Vagina (tissue), 2 donors: ENCODE measurements around the gene DEPP1. TPM values are rescaled to one million over a fixed set of nuclear protein-coding genes. Genes with fewer than 3 reads are reported as not detected.

Experiments used
- DNase-seq, 2 donors: peaks; one replicate each; pipeline ENCODE4 v3.0.0-alpha.2; 2017; ENCODE audit errors: extremely low spot score in 2 of 2
- H3K27ac ChIP-seq: fragments of 200-600 bp; sonication (generic); one replicate; pipeline ENCODE4 v1.5.1; 2019
- H3K27me3 ChIP-seq: fragments of 200-600 bp; sonication (generic); one replicate; pipeline ENCODE4 v1.5.1; 2019
- H3K36me3 ChIP-seq, 2 donors: fragments of 200-600 bp; sonication (generic); one replicate each; pipeline ENCODE4 v1.5.1; 2017 to 2019
- H3K4me1 ChIP-seq: fragments of 200-600 bp; sonication (generic); one replicate; pipeline ENCODE4 v1.5.1; 2019
- H3K4me3 ChIP-seq, 2 donors: fragments of 200-600 bp; sonication (generic); 1 replicate in 1 of 2; 2 replicates in 1 of 2; pipeline ENCODE4 v1.5.1; 2016 to 2019
- H3K9me3 ChIP-seq: fragments of 200-600 bp; sonication (generic); one replicate; pipeline ENCODE4 v1.5.1; 2019
- POLR2A ChIP-seq, 2 donors: fragments of 450-650 bp; IDR thresholded peaks; one replicate each; pipeline ENCODE4 v1.6.1; 2017; ENCODE audit warnings: antibody characterized with exemption in 2 of 2, mild to moderate bottlenecking in 2 of 2, moderate library complexity in 2 of 2
- POLR2AphosphoS5 ChIP-seq, 2 donors: sonication (generic); formaldehyde crosslinking; IDR thresholded peaks; one replicate each; pipeline ENCODE4 v1.9.0; 2017; ENCODE audit warnings: antibody characterized with exemption in 2 of 2, mild to moderate bottlenecking in 2 of 2, low read depth in 1 of 2; ENCODE audit not compliant: insufficient read depth in 1 of 2
- intact Hi-C: fragments of 100-400 bp; cut with DNase I; formaldehyde crosslinking; loops from one replicate; pipeline ENCODE4 v1.15.1; 2023
- total RNA-seq: library from RNA; depleted of rRNA; stranded (reverse); fragments of >200 nt; gene quantifications from one replicate; pipeline ENCODE4 v1.2.3, GENCODE V29; 2016
- TF ChIP-seq, protein P1 (sequence below), 3 experiments: fragments of 450-650 bp in 2 of 3; fragments of 200-600 bp in 1 of 3; sonication (generic) in 1 of 3; IDR thresholded peaks; one replicate each; pipeline ENCODE4 v1.5.1; 2017 to 2019; ENCODE audit warnings: antibody characterized with exemption in 3 of 3, mild to moderate bottlenecking in 2 of 3, moderate library complexity in 2 of 3

DEPP1 gene
- total RNA-seq, 1 donor from 2014 or later = 155 TPM

DNA sequence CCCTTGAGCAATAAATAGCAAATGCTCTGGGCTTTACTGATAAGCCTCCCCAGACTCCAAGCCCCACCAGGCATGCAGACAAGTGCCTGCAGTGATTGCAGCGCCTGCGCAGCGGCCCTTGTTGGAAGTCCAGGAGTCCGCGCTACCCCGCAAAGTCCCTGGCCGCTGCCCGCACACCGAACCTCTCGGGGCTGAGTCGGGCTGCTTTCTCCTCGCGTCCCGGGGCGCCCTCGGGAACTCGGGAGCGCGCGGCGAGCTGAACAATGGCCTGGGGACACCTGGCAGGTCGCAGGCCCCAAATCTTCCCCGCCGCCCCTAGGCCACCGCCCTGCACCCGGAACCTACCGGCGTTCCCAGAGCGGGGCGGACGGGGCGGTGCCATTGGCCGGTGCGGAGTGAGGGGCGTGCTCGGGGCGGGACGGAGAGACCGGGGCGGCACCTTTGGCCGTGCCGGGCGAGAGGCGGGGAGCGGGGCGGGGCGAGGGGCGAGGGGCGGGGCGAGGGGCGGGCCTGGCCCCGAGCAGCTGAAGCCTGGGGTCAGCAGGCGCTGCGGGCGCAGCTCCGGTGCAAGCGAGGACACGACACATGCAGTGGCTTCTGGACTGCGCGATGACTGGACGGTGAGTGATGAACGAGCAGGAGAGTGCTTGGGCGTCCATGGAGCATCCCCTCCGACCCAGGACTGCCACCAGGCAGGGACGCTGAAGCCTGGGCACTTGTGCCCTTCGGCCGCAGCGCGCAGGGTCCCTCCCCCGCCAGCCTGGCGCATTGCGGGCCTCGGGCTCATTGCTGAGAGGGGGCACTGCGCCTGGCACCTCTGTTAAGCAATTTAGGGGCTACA lies 19.1 kb downstream of the DEPP1 start, which contains the start of gene RASSF4:
Gene RASSF4, plus strand, starts transcription at position 556 of the 841 bp plus-strand sequence. CDS start 10,401 bp downstream, outside the sequence.
- intact Hi-C loops = no loop called here
- peak within 1 kb of the TSS; percentile 63 to 75 for H3K4me3 ChIP-seq
- TF ChIP-seq, protein P1, sequence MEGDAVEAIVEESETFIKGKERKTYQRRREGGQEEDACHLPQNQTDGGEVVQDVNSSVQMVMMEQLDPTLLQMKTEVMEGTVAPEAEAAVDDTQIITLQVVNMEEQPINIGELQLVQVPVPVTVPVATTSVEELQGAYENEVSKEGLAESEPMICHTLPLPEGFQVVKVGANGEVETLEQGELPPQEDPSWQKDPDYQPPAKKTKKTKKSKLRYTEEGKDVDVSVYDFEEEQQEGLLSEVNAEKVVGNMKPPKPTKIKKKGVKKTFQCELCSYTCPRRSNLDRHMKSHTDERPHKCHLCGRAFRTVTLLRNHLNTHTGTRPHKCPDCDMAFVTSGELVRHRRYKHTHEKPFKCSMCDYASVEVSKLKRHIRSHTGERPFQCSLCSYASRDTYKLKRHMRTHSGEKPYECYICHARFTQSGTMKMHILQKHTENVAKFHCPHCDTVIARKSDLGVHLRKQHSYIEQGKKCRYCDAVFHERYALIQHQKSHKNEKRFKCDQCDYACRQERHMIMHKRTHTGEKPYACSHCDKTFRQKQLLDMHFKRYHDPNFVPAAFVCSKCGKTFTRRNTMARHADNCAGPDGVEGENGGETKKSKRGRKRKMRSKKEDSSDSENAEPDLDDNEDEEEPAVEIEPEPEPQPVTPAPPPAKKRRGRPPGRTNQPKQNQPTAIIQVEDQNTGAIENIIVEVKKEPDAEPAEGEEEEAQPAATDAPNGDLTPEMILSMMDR (IDR thresholded peaks at IDR 0.05) = peak in 1 of 3 experiments; percentile 16
- TF ChIP-seq POLR2AphosphoS5 (IDR thresholded peaks at IDR 0.05; ENCODE audit: insufficient read depth in 1 of 2, low read depth in 1 of 2) (peak; percentile 51 to 97), POLR2A (IDR thresholded peaks at IDR 0.05) (peak in 1 of 2 donors; percentile 76)
- peak in 1 of 2 donors; percentile 91 for DNase-seq
- H3K4me1 ChIP-seq = peaks cover 56% of the 10 kb centered on the region
- H3K27ac ChIP-seq = peak within 1 kb of the TSS; percentile 83
- H3K36me3 ChIP-seq = no peaks in the 10 kb centered on the region
- H3K9me3 ChIP-seq = no peaks in the 10 kb centered on the region
- no peaks in the 10 kb centered on the region for H3K27me3 ChIP-seq

DNA sequence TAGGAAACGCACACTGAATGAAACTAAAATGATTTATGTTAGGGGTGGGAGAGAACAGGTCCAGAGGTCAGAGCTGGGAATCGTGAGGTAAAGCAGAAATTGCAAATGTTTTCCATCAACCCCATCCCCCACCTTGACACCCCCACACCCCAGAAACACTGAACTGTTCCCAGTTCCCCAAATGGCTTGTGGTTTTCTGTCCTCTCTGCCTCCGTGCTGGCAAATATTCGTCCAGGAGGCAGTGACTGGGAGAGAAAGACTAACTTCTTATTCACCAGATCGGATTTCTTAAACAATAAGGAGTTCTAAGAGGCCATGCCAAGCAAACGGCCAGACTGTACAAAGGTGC lies 19.7 kb downstream of the DEPP1 start:
- Histone ChIP-seq H3K36me3 (no peaks in the 10 kb centered on the region), H3K4me3 (peak overlapping the region; percentile 63 to 75), H3K9me3 (no peaks in the 10 kb centered on the region), H3K4me1 (peaks cover 50% of the 10 kb centered on the region), H3K27ac (peak overlapping the region; percentile 83), H3K27me3 (no peaks in the 10 kb centered on the region)
- intact Hi-C loops = no loop called here
- no peak for DNase-seq
- TF ChIP-seq, protein P1 (IDR thresholded peaks at IDR 0.05) = no peak
- TF ChIP-seq POLR2AphosphoS5 (IDR thresholded peaks at IDR 0.05; ENCODE audit: insufficient read depth in 1 of 2, low read depth in 1 of 2) = no peak
- TF ChIP-seq POLR2A (IDR thresholded peaks at IDR 0.05) = no peak

DNA sequence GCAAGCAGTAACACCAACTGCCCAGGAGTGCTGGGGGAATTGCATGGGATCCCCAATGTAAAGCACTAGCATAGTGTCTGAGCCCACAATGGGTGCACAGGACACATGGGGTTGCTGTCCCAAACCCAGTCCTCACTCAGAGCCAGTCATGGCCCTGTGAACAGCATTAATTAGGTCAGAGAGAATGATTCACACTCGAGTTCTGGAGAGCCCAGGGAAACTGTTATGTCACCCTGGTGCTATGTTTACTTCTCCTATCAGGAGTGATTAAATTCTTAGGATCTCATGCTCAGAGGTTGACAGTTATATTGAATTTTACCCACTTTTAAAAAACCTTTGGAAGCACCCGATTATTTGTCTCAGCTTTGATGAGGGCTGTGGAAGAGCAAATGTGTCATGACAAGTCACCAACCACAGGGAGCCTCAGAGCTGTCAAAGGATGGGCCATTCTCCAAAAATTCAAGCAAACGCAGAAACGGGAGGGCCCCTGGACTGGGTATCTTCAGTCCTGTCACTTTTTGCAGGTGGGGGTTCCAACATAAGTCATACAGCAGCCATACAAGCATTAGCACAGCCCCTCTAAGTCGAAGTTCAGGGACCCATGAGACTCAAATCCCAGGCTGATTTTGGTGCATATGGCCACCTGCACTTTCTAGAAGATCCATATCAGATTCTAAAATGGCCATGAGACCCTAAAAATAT lies 20.3 kb downstream of the DEPP1 start:
- peak overlapping the region; percentile 63 to 75 for H3K4me3 ChIP-seq
- peaks cover 44% of the 10 kb centered on the region for H3K4me1 ChIP-seq
- peak overlapping the region; percentile 83 for H3K27ac ChIP-seq
- H3K36me3 ChIP-seq = no peaks in the 10 kb centered on the region
- intact Hi-C loops = no loop called here
- H3K27me3 ChIP-seq = no peaks in the 10 kb centered on the region
- DNase-seq = peak in 1 of 2 donors; percentile 82
- TF ChIP-seq POLR2AphosphoS5 (IDR thresholded peaks at IDR 0.05; ENCODE audit: insufficient read depth in 1 of 2, low read depth in 1 of 2) (no peak), POLR2A (IDR thresholded peaks at IDR 0.05) (no peak)
- TF ChIP-seq, protein P1 (IDR thresholded peaks at IDR 0.05) = no peak
- H3K9me3 ChIP-seq = no peaks in the 10 kb centered on the region

DNA sequence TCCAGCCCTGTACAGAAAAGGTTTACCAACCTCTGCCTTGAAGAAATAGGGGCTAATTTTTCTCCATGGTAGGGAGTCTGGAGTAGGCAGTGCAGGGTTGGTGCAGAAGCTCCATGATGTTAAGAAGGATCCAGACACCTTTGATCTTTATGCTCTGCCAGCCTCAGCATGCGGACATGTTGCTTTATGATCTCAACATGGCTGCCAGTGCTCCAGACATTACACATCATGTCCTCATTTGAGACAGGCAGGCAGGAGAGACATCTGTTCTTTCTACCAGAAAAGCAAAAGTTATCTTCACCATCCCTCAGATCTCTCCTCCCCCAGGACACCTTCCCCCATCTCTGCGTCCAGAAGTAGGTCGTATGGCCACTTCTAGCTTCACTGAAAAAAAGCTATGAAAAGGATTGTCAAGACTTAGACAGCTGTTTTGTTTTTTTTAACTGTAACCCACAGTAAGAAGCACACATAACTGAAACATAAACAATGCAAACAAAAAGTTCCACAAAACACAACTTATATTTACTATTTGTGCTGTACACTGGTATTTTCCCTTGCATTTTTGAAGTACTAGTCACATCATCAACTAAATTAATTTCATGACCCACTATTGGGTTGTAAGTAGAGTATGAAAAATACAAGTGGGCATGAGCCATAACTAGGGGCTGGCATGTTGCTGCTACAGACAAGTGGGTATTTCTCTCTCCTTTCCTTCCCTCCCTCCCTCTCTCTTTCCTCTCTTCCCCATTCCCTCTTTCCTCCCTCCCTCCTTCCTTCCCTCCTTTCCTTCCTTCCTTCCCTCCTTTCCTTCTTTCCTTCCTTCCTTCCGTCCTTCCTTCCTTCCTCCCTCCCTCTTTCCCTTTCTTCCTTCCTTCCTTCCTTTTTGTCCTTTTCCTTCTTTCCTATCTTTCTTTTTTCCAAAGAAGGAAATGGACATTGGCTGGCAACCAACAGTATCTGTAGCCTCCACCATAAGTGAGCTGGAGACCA lies 21.6 kb downstream of the DEPP1 start:
- TF ChIP-seq POLR2AphosphoS5 (IDR thresholded peaks at IDR 0.05; ENCODE audit: insufficient read depth in 1 of 2, low read depth in 1 of 2) (no peak), POLR2A (IDR thresholded peaks at IDR 0.05) (no peak)
- TF ChIP-seq, protein P1 (IDR thresholded peaks at IDR 0.05) = no peak
- intact Hi-C loops = no loop called here
- no peaks in the 10 kb centered on the region for H3K36me3 ChIP-seq
- peaks cover 47% of the 10 kb centered on the region for H3K4me1 ChIP-seq
- no peaks in the 10 kb centered on the region for H3K27me3 ChIP-seq
- no peak overlapping the region for H3K4me3 ChIP-seq
- peak in 1 of 2 donors; percentile 65 for DNase-seq
- peak overlapping the region; percentile 55 for H3K27ac ChIP-seq
- no peaks in the 10 kb centered on the region for H3K9me3 ChIP-seq
